SH-SY5Y (cell line): ENCODE results near the gene B3GAT2.

ENCODE experiments used
- GATA2 ChIP-seq: IDR thresholded peaks from 2 replicates; pipeline ENCODE4 v1.6.1; 2011; ENCODE audit warnings: mild to moderate bottlenecking, low read depth, low read length
- GATA3 ChIP-seq: IDR thresholded peaks from 2 replicates; pipeline ENCODE4 v1.6.1; 2011; ENCODE audit warnings: low read depth, mild to moderate bottlenecking, low read length, moderate library complexity

DNA sequence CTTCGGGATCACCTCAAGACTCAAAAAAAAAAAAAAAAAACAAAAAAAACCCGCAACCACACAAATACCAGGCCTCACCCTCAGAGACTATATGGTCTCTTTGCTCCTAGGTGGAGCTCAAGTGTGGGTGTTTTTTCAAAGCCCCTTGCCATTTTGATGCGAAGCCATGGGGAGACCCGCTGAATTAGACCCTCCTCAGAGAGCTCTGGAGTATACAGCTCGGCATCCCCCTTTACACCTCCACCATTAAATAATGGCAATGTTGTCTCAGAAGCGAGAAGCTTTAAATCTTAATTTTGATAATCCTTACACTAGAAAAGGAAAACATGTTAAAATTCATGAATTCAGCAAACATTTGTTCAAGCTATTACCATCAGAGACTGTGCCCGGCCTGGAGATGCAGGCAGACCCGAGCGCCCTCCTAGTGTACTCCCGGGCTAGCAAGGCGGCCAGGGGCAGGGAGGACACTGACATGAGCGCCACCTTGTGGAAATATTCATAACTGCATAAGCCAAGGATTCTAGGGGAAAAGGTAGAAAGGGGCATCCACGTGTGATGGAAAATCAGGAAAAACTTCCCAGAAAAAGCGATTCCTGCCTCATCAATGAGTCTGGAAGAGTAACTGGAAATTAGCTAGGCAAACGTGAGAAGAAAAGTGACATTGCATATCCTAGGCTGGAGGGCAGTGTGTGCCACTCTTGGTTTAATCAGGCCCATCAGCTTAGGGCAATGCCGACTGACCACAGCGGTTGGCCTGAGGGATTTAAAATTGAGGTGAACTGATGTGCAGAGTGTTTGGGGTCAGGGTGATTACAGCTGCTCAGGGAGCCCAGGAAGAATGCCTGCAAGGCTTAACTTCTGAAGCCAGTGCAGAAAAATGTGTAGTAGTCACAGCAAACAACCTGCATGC, 72.5 kb downstream of the B3GAT2 start:
- no peak for TF ChIP-seq GATA3
- no peak for TF ChIP-seq GATA2
